GM04504 (cell line): ENCODE measurements around the gene STMN3.

ENCODE experiments used
- DNase-seq: peaks from one replicate; pipeline ENCODE4 v3.0.0-alpha.2; 2012; ENCODE audit warnings: low read depth

STMN3 gene

GRCh38 chr20:63653041-63653973 lies at the start of gene STMN3:
STMN3 (minus strand) TSS chr20:63653424; CDS start chr20:63653345, 79 bp downstream.
- DNase-seq, result peak; percentile 49

GRCh38 chr20:63702036-63702665 lies 48.9 kb upstream of the STMN3 start:
- DNase-seq, result no peak

DNA sequence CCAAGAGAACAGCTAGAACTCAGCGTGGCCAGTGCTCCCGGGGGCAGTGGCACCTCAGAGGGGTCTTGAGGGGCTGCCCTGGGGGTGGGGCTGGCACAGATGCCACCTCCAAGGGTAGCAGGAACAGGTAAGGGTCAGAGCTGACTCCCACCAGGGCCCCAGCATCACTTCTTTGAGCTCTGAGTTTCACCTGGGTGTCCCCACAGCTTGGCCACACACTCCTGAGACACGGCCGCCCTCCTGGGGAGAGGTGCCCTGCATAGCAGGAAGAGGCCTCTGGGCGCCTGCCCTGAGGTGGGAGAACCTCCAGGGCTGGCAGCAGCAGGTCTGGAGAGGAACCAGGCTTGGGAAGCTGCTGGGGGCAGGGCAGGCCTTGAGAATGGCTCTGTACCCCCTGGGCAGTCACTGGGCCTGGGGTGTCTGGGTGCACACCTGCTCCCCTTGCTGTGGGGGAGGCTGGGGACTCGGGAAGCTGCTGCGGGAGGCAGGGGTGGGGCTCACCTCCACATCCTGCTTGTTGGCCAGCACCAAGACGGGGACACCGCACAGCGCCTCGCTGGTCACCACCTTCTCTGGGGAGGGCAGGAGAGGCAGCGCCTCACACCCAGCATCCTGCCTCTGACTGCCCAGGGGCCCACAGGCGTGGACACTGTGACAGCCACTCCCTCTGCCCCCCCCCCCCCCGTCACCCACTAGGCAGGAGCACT lies 48.3 kb upstream of the STMN3 start:
- DNase-seq, result no peak

DNA sequence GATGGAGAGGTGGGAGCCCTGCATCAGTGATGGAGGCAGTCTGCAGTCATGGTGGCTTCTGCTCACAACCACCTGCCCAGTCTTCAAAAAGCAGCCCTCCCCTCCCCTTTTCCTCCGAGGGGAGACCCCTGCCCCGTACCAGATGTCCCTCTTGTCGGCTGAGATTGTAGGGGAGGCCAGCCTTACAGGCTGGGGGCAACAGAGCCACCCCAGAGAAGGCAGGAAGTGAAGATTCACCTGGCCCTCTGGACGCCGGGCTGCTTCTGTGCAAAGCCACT lies 47.8 kb upstream of the STMN3 start:
- no peak for DNase-seq

GRCh38 chr20:63700199-63701050 lies 47.2 kb upstream of the STMN3 start:
- DNase-seq, result no peak

- no peak for DNase-seq
These were observed 46.4 kb upstream of the STMN3 start for GRCh38 chr20:63699466-63700198.

DNA sequence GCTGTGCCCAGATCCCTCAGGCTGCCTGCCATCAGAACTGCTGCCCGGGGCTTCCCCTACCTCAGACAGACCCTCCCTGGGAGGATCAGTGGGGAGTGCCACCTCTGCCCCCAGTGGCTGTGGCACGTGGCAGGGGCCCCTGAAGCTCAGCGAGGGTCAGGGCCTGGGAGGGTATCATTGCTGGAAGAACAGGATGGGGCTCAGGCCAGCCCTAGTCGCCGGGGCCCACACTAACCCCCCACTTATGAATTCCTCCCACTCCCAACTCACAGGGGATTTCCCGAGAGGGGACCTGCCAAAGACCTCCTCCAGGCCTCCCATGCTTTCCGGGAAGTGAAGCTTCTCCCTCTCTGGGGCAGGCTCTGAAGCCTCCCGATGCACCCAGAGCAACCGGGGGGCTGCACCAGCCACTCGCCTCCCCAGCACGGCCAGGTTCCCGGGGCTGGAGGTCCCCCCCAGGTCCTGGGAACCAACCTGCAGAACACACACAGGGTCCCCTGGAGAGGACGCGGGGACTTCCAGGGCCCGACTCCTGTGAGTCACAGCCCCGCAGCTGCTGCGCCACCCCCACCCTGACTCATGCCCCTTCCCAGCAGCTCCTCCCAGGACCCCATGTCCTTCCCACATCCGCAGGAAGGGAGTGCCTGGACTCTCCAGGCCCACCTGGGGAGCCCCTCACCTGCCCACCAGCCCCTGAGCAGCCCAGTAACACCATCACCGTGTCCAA lies 45.7 kb upstream of the STMN3 start:
- peak; percentile 77 for DNase-seq

DNA sequence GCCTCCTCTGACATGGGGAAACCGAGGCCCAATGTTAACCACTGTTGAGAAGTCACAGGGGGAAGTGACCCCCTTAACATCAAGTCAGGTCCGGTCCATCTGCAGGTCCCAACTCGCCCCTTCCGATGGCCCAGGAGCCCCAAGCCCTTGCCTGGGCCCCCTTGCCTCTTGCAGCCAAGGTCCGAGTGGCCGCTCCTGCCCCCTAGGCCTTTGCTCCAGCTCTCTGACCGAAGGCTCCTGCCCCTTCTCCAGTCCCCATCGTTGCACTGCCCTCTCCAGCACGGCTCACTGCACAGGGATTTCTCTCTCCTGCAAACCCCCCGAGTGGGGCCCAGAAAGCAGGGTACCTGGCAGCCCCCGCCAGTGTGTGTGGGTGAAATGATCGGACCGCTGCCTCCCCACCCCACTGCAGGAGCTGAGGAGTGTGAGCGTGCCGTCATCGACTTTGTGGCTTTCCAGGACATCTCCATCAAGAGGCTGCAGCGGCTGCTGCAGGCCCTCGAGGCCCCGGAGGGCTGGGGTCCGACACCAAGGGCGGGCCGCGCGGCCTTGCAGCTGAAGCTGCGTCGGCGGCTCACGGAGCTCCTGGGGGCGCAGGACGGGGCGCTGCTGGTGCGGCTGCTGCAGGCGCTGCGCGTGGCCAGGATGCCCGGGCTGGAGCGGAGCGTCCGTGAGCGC lies 44.8 kb upstream of the STMN3 start:
- no peak for DNase-seq

GRCh38 chr20:63697357-63697867 lies 44.2 kb upstream of the STMN3 start:
- DNase-seq, result no peak

GRCh38 chr20:63696628-63697356 lies 43.6 kb upstream of the STMN3 start, which contains the start of gene TNFRSF6B:
TNFRSF6B (plus strand) TSS chr20:63696652; CDS start chr20:63696768, 116 bp downstream.
- no peak for DNase-seq

- DNase-seq, result no peak
These were observed 43.0 kb upstream of the STMN3 start for GRCh38 chr20:63696306-63696627.

DNA sequence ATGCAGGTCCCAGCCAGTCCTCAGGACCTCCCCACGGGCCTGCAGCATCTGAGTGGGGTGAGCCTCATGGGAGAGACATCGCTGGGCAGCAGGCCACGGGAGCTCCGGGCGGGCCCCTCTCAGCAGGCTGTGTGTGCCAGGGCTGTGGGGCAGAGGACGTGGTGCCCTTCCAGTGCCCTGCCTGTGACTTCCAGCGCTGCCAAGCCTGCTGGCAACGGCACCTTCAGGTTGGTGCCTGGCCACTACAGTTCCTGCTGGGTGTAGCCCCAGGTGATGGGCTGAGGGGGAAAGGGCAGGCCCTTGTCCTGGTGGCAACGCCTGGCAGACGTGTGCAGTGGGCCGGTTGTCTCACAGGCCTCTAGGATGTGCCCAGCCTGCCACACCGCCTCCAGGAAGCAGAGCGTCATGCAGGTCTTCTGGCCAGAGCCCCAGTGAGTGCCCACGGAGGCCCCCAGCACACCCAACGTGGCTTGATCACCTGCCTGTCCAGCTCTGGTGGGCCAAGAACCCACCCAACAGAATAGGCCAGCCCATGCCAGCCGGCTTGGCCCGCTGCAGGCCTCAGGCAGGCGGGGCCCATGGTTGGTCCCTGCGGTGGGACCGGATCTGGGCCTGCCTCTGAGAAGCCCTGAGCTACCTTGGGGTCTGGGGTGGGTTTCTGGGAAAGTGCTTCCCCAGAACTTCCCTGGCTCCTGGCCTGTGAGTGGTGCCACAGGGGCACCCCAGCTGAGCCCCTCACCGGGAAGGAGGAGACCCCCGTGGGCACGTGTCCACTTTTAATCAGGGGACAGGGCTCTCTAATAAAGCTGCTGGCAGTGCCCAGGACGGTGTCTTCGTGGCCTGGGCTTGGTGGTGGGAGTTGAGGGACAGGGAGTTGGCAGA lies 42.4 kb upstream of the STMN3 start:
- no peak for DNase-seq

DNA sequence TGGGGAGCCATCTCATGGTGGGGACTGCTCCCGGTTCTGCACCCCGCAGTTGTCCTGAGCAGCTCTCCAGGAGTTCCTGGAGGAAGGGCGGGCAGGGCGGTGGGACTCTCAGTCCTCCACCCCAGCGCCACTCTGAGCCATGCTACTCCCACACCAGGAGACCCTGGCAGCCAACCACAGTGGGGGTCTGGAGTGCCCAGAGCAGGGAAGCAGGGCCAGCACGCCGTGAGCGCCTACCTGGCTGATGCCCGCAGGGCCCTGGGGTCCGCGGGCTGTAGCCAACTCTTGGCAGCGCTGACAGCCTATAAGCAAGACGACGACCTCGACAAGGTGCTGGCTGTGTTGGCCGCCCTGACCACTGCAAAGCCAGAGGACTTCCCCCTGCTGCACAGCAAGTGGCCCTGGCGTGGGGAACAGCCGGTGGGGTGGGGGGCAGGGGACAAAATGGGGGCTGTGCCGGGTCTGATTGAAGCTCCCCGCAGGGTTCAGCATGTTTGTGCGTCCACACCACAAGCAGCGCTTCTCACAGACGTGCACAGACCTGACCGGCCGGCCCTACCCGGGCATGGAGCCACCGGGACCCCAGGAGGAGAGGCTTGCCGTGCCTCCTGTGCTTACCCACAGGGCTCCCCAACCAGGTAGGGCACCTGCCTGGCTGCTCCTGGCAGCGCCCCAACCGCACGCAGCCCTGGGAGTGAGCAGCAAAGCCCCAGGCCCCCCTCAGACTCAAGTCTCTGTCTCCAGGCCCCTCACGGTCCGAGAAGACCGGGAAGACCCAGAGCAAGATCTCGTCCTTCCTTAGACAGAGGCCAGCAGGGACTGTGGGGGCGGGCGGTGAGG lies 41.6 kb upstream of the STMN3 start:
- DNase-seq, result no peak

DNA sequence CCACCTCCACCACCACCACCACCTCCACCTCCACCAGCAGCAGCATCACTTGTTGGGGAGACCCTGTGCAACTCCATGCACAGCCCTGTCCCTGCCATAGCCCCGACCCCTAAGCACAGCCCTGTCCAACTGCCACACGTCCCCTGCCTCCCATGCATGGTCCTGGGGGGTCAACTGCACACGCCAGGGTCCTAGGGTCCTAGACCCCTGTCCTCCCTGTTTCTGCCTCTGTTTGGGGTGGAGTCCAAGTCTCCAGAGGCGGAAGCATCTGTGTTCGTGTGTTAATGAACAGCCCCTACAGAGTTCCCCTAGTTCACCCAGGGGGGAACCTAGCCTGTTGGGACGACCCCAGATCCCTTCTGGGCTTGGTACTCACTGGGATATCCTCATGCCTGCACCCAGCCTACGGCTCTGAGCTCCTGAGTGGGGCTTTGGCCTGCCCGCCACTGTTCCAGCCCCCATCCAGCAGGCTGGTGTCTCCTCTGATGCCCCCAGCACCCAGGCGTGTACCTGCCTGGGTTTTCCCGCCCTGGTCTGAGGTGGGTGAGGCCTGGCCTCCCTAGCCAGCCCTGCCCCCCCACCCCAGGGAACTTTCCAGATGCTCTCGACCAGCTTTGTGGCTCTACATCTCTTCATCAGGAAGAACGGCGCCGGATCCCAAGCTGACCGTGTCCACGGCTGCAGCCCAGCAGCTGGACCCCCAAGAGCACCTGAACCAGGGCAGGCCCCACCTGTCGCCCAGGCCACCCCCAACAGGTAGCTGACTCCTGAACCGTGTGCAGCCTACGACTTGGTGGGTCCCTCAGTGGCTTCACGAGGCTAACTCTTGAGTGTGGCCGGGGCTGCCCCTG lies 40.7 kb upstream of the STMN3 start:
- no peak for DNase-seq

- DNase-seq, result no peak
These were observed 40.0 kb upstream of the STMN3 start for GRCh38 chr20:63693083-63693732.
